Endothelial cell of umbilical vein (primary cell): ENCODE data around the gene KDM4B. TPM values are rescaled to one million over a fixed set of nuclear protein-coding genes. Genes with fewer than 3 reads are reported as not detected.

ENCODE experiments used
- BruUV-seq: library from RNA; stranded (reverse); fragments of 400-500 nt; replicated peaks from 2 replicates; lab custom pipeline; 2021; lab: Mats Ljungman, UMichigan
- CTCF ChIA-PET: fragments of 300-600, 350-600 bp; sonication (Branson Sonifier 250); formaldehyde crosslinking; loops from one replicate; lab custom pipeline; 2021; ENCODE audit warnings: antibody characterized with exemption, inconsistent platforms; lab: Charles Lee
- POLR2A ChIA-PET: fragments of 300-600, 350-600 bp; sonication (Branson Sonifier 250); formaldehyde crosslinking; loops from one replicate; lab custom pipeline; 2021; ENCODE audit warnings: antibody characterized with exemption, inconsistent platforms; lab: Charles Lee
- DNase-seq: peaks from one replicate; pipeline ENCODE4 v3.0.0-alpha.2; 2011; ENCODE audit warnings: low read depth, low spot score
- FAIRE-seq: peaks from 2 replicates; lab custom pipeline; 2011; peaks lifted over from hg19 to GRCh38; lab: Jason Lieb, UNC
- H2AFZ ChIP-seq: 2 replicates; pipeline ENCODE4 v1.6.0; 2012; ENCODE audit warnings: low read depth, low read length, control low read depth, inconsistent platforms
- H3K27ac ChIP-seq: 2 replicates; pipeline ENCODE4 v1.5.1; 2011; ENCODE audit warnings: low read depth, mild to moderate bottlenecking, control low read depth, low read length, moderate library complexity; ENCODE audit not compliant: insufficient read depth
- H3K27me3 ChIP-seq, 2 experiments: 2 replicates each; pipeline versions ENCODE4 v1.6.0 to v1.6.1; 2011; ENCODE audit warnings: low read length in 2 of 2, mixed read lengths in 1 of 2; ENCODE audit not compliant: control insufficient read depth in 2 of 2, insufficient read depth in 2 of 2
- H3K36me3 ChIP-seq, 2 experiments: 2 replicates in 1 of 2; 3 replicates in 1 of 2; pipeline ENCODE4 v1.5.1; 2011; ENCODE audit warnings: low read length in 2 of 2, mild to moderate bottlenecking in 1 of 2, moderate library complexity in 1 of 2; ENCODE audit not compliant: control insufficient read depth in 2 of 2, insufficient read depth in 2 of 2; ENCODE audit errors: extremely low read depth in 1 of 2
- H3K4me1 ChIP-seq: 3 replicates; pipeline ENCODE4 v1.5.1; 2011; ENCODE audit warnings: mild to moderate bottlenecking, low read length; ENCODE audit not compliant: control insufficient read depth, insufficient read depth; ENCODE audit errors: extremely low read depth
- H3K4me2 ChIP-seq: 2 replicates; pipeline ENCODE4 v1.6.1; 2011; ENCODE audit warnings: low read length, control low read depth, mixed read lengths; ENCODE audit not compliant: insufficient read depth
- H3K4me3 ChIP-seq, 3 experiments: fragments of 200-600 bp in 1 of 3; sonication (generic), shearing (Covaris generic) in 1 of 3; replicated peaks in 1 of 3; 2 replicates each; pipeline ENCODE4 v1.5.1; 2011 to 2016; ENCODE audit warnings: control low read depth in 3 of 3, low read length in 3 of 3, mild to moderate bottlenecking in 2 of 3, inconsistent platforms in 1 of 3, low read depth in 1 of 3, moderate library complexity in 1 of 3; ENCODE audit not compliant: insufficient read depth in 1 of 3
- H3K79me2 ChIP-seq: 2 replicates; pipeline ENCODE4 v1.6.0; 2012; ENCODE audit warnings: low read length, inconsistent platforms; ENCODE audit not compliant: control insufficient read depth, insufficient read depth
- H3K9ac ChIP-seq: replicated peaks from 2 replicates; pipeline ENCODE3; 2011; ENCODE audit warnings: low read length, control low read depth; ENCODE audit not compliant: insufficient read depth; ENCODE audit errors: extremely low read depth
- H3K9me1 ChIP-seq: replicated peaks from 3 replicates; pipeline ENCODE4 v1.6.0; 2011; ENCODE audit warnings: mild to moderate bottlenecking, low read length; ENCODE audit not compliant: control insufficient read depth, insufficient read depth; ENCODE audit errors: extremely low read depth
- H3K9me3 ChIP-seq: replicated peaks from 2 replicates; pipeline ENCODE4 v1.5.1; 2012; ENCODE audit warnings: low read length, inconsistent platforms; ENCODE audit not compliant: control insufficient read depth, insufficient read depth
- H4K20me1 ChIP-seq: replicated peaks from 2 replicates; pipeline ENCODE3; 2011; ENCODE audit warnings: mild to moderate bottlenecking, low read length; ENCODE audit not compliant: control insufficient read depth, insufficient read depth; ENCODE audit errors: extremely low read depth
- CTCF ChIP-seq, 2 donors: IDR thresholded peaks; 1 replicate in 1 of 2; 2 replicates in 1 of 2; pipeline ENCODE4 v1.5.1; 2011; ENCODE audit warnings: low read length in 2 of 2, mild to moderate bottlenecking in 2 of 2, moderate library complexity in 2 of 2, control low read depth in 1 of 2, inconsistent platforms in 1 of 2, low read depth in 1 of 2; ENCODE audit not compliant: insufficient read depth in 1 of 2; ENCODE audit errors: extremely low read depth in 1 of 2
- EZH2 ChIP-seq: IDR thresholded peaks from 2 replicates; pipeline ENCODE4 v1.6.1; 2012; ENCODE audit warnings: borderline replicate concordance, low read depth, mild to moderate bottlenecking, moderate library complexity, low read length, inconsistent platforms; ENCODE audit not compliant: severe bottlenecking
- FOS ChIP-seq: IDR thresholded peaks from 2 replicates; pipeline ENCODE4 v1.6.1; 2011; ENCODE audit warnings: mild to moderate bottlenecking, low read length, moderate library complexity, borderline replicate concordance; ENCODE audit not compliant: insufficient read depth
- GATA2 ChIP-seq: IDR thresholded peaks from 2 replicates; pipeline ENCODE4 v1.7.0; 2011; ENCODE audit warnings: low read depth, mild to moderate bottlenecking, moderate library complexity, mixed read lengths, low read length; ENCODE audit not compliant: insufficient read length, insufficient read depth
- JUN ChIP-seq: IDR thresholded peaks from 2 replicates; pipeline ENCODE4 v1.6.1; 2011; ENCODE audit warnings: borderline replicate concordance, low read depth; ENCODE audit not compliant: insufficient read length, insufficient read depth
- MAX ChIP-seq: IDR thresholded peaks from 2 replicates; pipeline ENCODE4 v1.6.1; 2011; ENCODE audit not compliant: insufficient read depth, insufficient read length
- MYC ChIP-seq: IDR thresholded peaks from one replicate; pipeline ENCODE4 v1.6.1; 2011; ENCODE audit warnings: mild to moderate bottlenecking, low read depth, low read length
- POLR2A ChIP-seq: IDR thresholded peaks from 2 replicates; pipeline ENCODE4 v1.6.1; 2012; ENCODE audit warnings: low read depth, mild to moderate bottlenecking, control low read depth, low read length
- POLR2AphosphoS5 ChIP-seq: IDR thresholded peaks from 2 replicates; pipeline ENCODE4 v1.6.1; 2012; ENCODE audit warnings: low read depth, mild to moderate bottlenecking, control low read depth, low read length, moderate library complexity; ENCODE audit not compliant: insufficient read depth
- dilution Hi-C: fragments of 300-500 bp; cut with MboI; formaldehyde crosslinking; loops from one replicate; pipeline ENCODE4 v1.15.0; 2019; ENCODE audit warnings: low sequenced_read_pairs; ENCODE audit not compliant: extremely low pct_ligation_motif_present
- intact Hi-C: fragments of 100-400 bp; cut with micrococcal nuclease; formaldehyde crosslinking; loops from one replicate; pipeline ENCODE4 v1.10.0; 2022
- polyA plus RNA-seq, 4 experiments: library from polyadenylated mRNA; depleted of rRNA in 3 of 4; stranded (reverse) in 3 of 4; unstranded in 1 of 4; fragments of >200 nt; gene quantifications; 2 replicates each; pipeline versions ENCODE4 v1.2.1 to v1.2.3, GENCODE V29; 2011 to 2012; ENCODE audit warnings: missing spikeins in 1 of 4
- total RNA-seq: library from RNA; stranded (reverse); gene quantifications from 2 replicates; pipeline ENCODE4 v1.2.3, GENCODE V29; 2021

The KDM4B gene
- total and polyA plus RNA-seq, 2 donors (not counting 3 experiments of a cell fraction or from before 2014, with no cell fraction given): 12.4 to 37.2 TPM

GRCh38 chr19:5179256-5179655, 210.3 kb downstream of the KDM4B start:
- Histone ChIP-seq H2AFZ (no peak overlapping the region), H3K9me1 (no peaks in the 10 kb centered on the region), H4K20me1 (no peaks in the 10 kb centered on the region), H3K27ac (no peak overlapping the region), H3K4me3 (no peak overlapping the region), H3K9me3 (no peaks in the 10 kb centered on the region), H3K4me1 (no peaks in the 10 kb centered on the region), H3K36me3 (no peaks in the 10 kb centered on the region), H3K9ac (no peak overlapping the region), H3K4me2 (no peak overlapping the region), H3K79me2 (no peaks in the 10 kb centered on the region), H3K27me3 (peaks cover 2 to 6% of the 10 kb centered on the region in 2 experiments)
- POLR2A ChIA-PET: no interaction called here
- TF ChIP-seq CTCF (IDR thresholded peaks at IDR 0.05; ENCODE audit: extremely low read depth in 1 of 2, insufficient read depth in 1 of 2, low read depth in 1 of 2, low read length in 2 of 2) (no peak), EZH2 (no peak), MAX (no peak), MYC (no peak), JUN (no peak), POLR2A (no peak), FOS (no peak), GATA2 (no peak), POLR2AphosphoS5 (no peak)
- no peak for DNase-seq
- CTCF ChIA-PET: interaction anchor here (1.6 kb wide), 1 partner anchor 10 kb away, joined by 3 read pairs; no protein-coding TSS in a partner anchor
- no peak for FAIRE-seq
- BruUV-seq: no TSS peak
- dilution Hi-C loops (no loop called here), intact Hi-C loops (loop anchor here (10.0 kb wide), 1 partner anchor 864 kb away; no protein-coding TSS in a partner anchor)
